ENCODE measurements around the gene ATP8B1. TPM values are rescaled to one million over a fixed set of nuclear protein-coding genes. Genes with fewer than 3 reads are reported as not detected.

Gene ATP8B1
- total and polyA plus RNA-seq, 2 donors (not counting 3 experiments of a cell fraction or from before 2014, with no cell fraction given), result 49.3 to 100 TPM

DNA sequence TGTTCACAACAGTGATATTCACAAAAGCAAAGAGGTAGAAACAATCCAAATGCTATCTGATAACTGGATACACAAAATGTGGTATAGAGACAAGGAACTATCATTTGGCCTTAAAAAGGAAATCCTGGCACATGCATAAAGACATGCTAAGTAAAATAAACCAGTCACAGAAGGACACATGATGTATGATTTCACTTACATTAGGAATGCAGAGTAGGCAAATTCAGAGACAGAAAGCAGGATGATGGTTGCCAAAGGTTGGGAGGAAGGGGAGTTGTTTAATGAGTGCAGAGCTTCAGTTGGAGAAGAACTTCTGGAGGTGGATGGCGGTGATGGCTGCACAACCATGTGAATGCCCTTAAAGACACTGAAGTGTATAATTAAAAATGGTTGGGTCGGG, 38.1 kb downstream of the ATP8B1 start:
- Histone ChIP-seq H3K79me2 (ENCODE audit: control insufficient read depth, insufficient read depth, low read length) (peaks cover 46% of the 10 kb centered on the region), H3K4me3 (replicated peaks in 1 of 3; ENCODE audit: insufficient read depth in 1 of 3, low read depth in 1 of 3, low read length in 3 of 3) (no peak overlapping the region), H3K9me3 (replicated peaks; ENCODE audit: control insufficient read depth, insufficient read depth, low read length) (no peaks in the 10 kb centered on the region), H2AFZ (ENCODE audit: low read depth, low read length) (no peak overlapping the region), H3K36me3 (ENCODE audit: control insufficient read depth in 2 of 2, extremely low read depth in 1 of 2, insufficient read depth in 2 of 2, low read length in 2 of 2) (peaks cover 5 to 8% of the 10 kb centered on the region in 2 experiments), H3K9ac (replicated peaks; ENCODE audit: extremely low read depth, insufficient read depth, low read length) (no peak overlapping the region), H3K4me2 (ENCODE audit: insufficient read depth, low read length) (no peak overlapping the region), H3K27ac (ENCODE audit: insufficient read depth, low read depth, low read length) (no peak overlapping the region), H4K20me1 (replicated peaks; ENCODE audit: control insufficient read depth, extremely low read depth, insufficient read depth, low read length) (peaks cover 3% of the 10 kb centered on the region), H3K27me3 (ENCODE audit: control insufficient read depth in 2 of 2, insufficient read depth in 2 of 2, low read length in 2 of 2) (no peaks in the 10 kb centered on the region), H3K4me1 (ENCODE audit: control insufficient read depth, extremely low read depth, insufficient read depth, low read length) (peaks cover 18% of the 10 kb centered on the region), H3K9me1 (replicated peaks; ENCODE audit: control insufficient read depth, extremely low read depth, insufficient read depth, low read length) (peaks cover 5% of the 10 kb centered on the region)
- ChIA-PET POLR2A (no interaction called here), CTCF (no interaction called here)
- BruUV-seq (replicated peaks), result no TSS peak
- DNase-seq (ENCODE audit: low read depth, low spot score), result no peak
- FAIRE-seq, result no peak
- TF ChIP-seq MYC (IDR thresholded peaks at IDR 0.05; ENCODE audit: low read depth, low read length), result no peak
- no peak for TF ChIP-seq POLR2A (IDR thresholded peaks at IDR 0.05; ENCODE audit: low read depth, low read length)
- no peak for TF ChIP-seq FOS (IDR thresholded peaks at IDR 0.05; ENCODE audit: borderline replicate concordance, insufficient read depth, low read length)
- TF ChIP-seq POLR2AphosphoS5 (IDR thresholded peaks at IDR 0.05; ENCODE audit: insufficient read depth, low read depth, low read length), result no peak
- TF ChIP-seq, protein P1, sequence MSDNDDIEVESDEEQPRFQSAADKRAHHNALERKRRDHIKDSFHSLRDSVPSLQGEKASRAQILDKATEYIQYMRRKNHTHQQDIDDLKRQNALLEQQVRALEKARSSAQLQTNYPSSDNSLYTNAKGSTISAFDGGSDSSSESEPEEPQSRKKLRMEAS (IDR thresholded peaks at IDR 0.05; ENCODE audit: insufficient read depth, insufficient read length), result no peak
- no peak for TF ChIP-seq GATA2 (IDR thresholded peaks at IDR 0.05; ENCODE audit: insufficient read depth, insufficient read length, low read depth, low read length)
- TF ChIP-seq, protein P2, sequence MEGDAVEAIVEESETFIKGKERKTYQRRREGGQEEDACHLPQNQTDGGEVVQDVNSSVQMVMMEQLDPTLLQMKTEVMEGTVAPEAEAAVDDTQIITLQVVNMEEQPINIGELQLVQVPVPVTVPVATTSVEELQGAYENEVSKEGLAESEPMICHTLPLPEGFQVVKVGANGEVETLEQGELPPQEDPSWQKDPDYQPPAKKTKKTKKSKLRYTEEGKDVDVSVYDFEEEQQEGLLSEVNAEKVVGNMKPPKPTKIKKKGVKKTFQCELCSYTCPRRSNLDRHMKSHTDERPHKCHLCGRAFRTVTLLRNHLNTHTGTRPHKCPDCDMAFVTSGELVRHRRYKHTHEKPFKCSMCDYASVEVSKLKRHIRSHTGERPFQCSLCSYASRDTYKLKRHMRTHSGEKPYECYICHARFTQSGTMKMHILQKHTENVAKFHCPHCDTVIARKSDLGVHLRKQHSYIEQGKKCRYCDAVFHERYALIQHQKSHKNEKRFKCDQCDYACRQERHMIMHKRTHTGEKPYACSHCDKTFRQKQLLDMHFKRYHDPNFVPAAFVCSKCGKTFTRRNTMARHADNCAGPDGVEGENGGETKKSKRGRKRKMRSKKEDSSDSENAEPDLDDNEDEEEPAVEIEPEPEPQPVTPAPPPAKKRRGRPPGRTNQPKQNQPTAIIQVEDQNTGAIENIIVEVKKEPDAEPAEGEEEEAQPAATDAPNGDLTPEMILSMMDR (IDR thresholded peaks at IDR 0.05; ENCODE audit: extremely low read depth in 1 of 2, insufficient read depth in 1 of 2, low read depth in 1 of 2, low read length in 2 of 2), result no peak
- TF ChIP-seq JUN (IDR thresholded peaks at IDR 0.05; ENCODE audit: borderline replicate concordance, insufficient read depth, insufficient read length, low read depth), result no peak
- TF ChIP-seq EZH2 (IDR thresholded peaks at IDR 0.05; ENCODE audit: borderline replicate concordance, low read depth, low read length, severe bottlenecking), result no peak
- dilution Hi-C loops (cut with MboI; ENCODE audit: extremely low pct_ligation_motif_present, low sequenced_read_pairs) (no loop called here), intact Hi-C loops (cut with micrococcal nuclease) (no loop called here)

All from endothelial cell of umbilical vein (primary cell).